Measurements from ENCODE around the gene OTOG. TPM values are rescaled to one million over a fixed set of nuclear protein-coding genes. Genes with fewer than 3 reads are reported as not detected.

Gene OTOG
- total and polyA plus RNA-seq, 2 donors (not counting 3 experiments of a cell fraction or from before 2014, with no cell fraction given) = not detected

GRCh38 chr11:17648528-17648927 is 101.5 kb downstream of the OTOG start:
- H3K4me2 ChIP-seq (ENCODE audit: insufficient read depth, low read length) = no peak overlapping the region
- dilution Hi-C loops (cut with MboI; ENCODE audit: extremely low pct_ligation_motif_present, low sequenced_read_pairs) = no loop called here
- no peaks in the 10 kb centered on the region for H3K9me1 ChIP-seq (replicated peaks; ENCODE audit: control insufficient read depth, extremely low read depth, insufficient read depth, low read length)
- no peak for TF ChIP-seq FOS (IDR thresholded peaks at IDR 0.05; ENCODE audit: borderline replicate concordance, insufficient read depth, low read length)
- TF ChIP-seq MYC (IDR thresholded peaks at IDR 0.05; ENCODE audit: low read depth, low read length) = no peak
- no peak for TF ChIP-seq POLR2A (IDR thresholded peaks at IDR 0.05; ENCODE audit: low read depth, low read length)
- no peak for TF ChIP-seq POLR2AphosphoS5 (IDR thresholded peaks at IDR 0.05; ENCODE audit: insufficient read depth, low read depth, low read length)
- no peak for TF ChIP-seq JUN (IDR thresholded peaks at IDR 0.05; ENCODE audit: borderline replicate concordance, insufficient read depth, insufficient read length, low read depth)
- no peak for TF ChIP-seq EZH2 (IDR thresholded peaks at IDR 0.05; ENCODE audit: borderline replicate concordance, low read depth, low read length, severe bottlenecking)
- no peak for TF ChIP-seq GATA2 (IDR thresholded peaks at IDR 0.05; ENCODE audit: insufficient read depth, insufficient read length, low read depth, low read length)
- TF ChIP-seq CTCF (IDR thresholded peaks at IDR 0.05; ENCODE audit: extremely low read depth in 1 of 2, insufficient read depth in 1 of 2, low read depth in 1 of 2, low read length in 2 of 2) = no peak
- TF ChIP-seq MAX (IDR thresholded peaks at IDR 0.05; ENCODE audit: insufficient read depth, insufficient read length) = no peak
- BruUV-seq (replicated peaks) = no TSS peak
- intact Hi-C loops (cut with micrococcal nuclease) = no loop called here
- DNase-seq (ENCODE audit: low read depth, low spot score) = no peak
- H2AFZ ChIP-seq (ENCODE audit: low read depth, low read length) = no peak overlapping the region
- no peaks in the 10 kb centered on the region for H3K36me3 ChIP-seq (ENCODE audit: control insufficient read depth in 2 of 2, extremely low read depth in 1 of 2, insufficient read depth in 2 of 2, low read length in 2 of 2)
- no peaks in the 10 kb centered on the region for H4K20me1 ChIP-seq (replicated peaks; ENCODE audit: control insufficient read depth, extremely low read depth, insufficient read depth, low read length)
- no peak overlapping the region for H3K4me3 ChIP-seq (replicated peaks in 1 of 3; ENCODE audit: insufficient read depth in 1 of 3, low read depth in 1 of 3, low read length in 3 of 3)
- H3K4me1 ChIP-seq (ENCODE audit: control insufficient read depth, extremely low read depth, insufficient read depth, low read length) = peaks cover 15% of the 10 kb centered on the region
- CTCF ChIA-PET = no interaction called here
- no peaks in the 10 kb centered on the region for H3K9me3 ChIP-seq (replicated peaks; ENCODE audit: control insufficient read depth, insufficient read depth, low read length)
- POLR2A ChIA-PET = no interaction called here
- no peak for FAIRE-seq
- H3K9ac ChIP-seq (replicated peaks; ENCODE audit: extremely low read depth, insufficient read depth, low read length) = no peak overlapping the region
- no peak overlapping the region for H3K27ac ChIP-seq (ENCODE audit: insufficient read depth, low read depth, low read length)
- no peaks in the 10 kb centered on the region for H3K27me3 ChIP-seq (ENCODE audit: control insufficient read depth in 2 of 2, insufficient read depth in 2 of 2, low read length in 2 of 2)
- H3K79me2 ChIP-seq (ENCODE audit: control insufficient read depth, insufficient read depth, low read length) = no peaks in the 10 kb centered on the region

All from endothelial cell of umbilical vein (primary cell).